Thymus (tissue), 14 donors: ENCODE results near the gene SLC25A40. TPM values are rescaled to one million over a fixed set of nuclear protein-coding genes. Genes with fewer than 3 reads are reported as not detected.
"Not testable (repeated sequence)": the region's sequence is repeated elsewhere in the genome, so short reads cannot be mapped to it uniquely, and the experiment has no call there.

Source experiments
- DNase-seq, 9 donors: peaks; one replicate each; pipeline ENCODE4 v3.0.0-alpha.2; 2013; ENCODE audit warnings: low spot score in 9 of 9, low read depth in 6 of 9, missing footprints in 1 of 9
- H3K27ac ChIP-seq, 2 donors: one replicate each; pipeline ENCODE4 v1.5.1; 2013; ENCODE audit warnings: control low read depth in 1 of 2, low read depth in 1 of 2, low read length in 1 of 2, mild to moderate bottlenecking in 1 of 2, moderate library complexity in 1 of 2
- H3K27me3 ChIP-seq, 2 donors: one replicate each; pipeline ENCODE4 v1.5.1; 2013; ENCODE audit warnings: low read length in 1 of 2; ENCODE audit not compliant: control insufficient read depth in 2 of 2, insufficient read depth in 1 of 2
- H3K36me3 ChIP-seq, 2 donors: one replicate each; pipeline ENCODE4 v1.5.1; 2013; ENCODE audit warnings: low read length in 1 of 2, mild to moderate bottlenecking in 1 of 2, moderate library complexity in 1 of 2; ENCODE audit not compliant: control insufficient read depth in 2 of 2, insufficient read depth in 2 of 2
- H3K4me1 ChIP-seq, 2 donors: one replicate each; pipeline ENCODE4 v1.5.1; 2013; ENCODE audit warnings: low read length in 2 of 2; ENCODE audit not compliant: control insufficient read depth in 2 of 2, insufficient read depth in 2 of 2
- H3K4me3 ChIP-seq, 2 donors: one replicate each; pipeline ENCODE4 v1.5.1; 2013; ENCODE audit warnings: low read length in 2 of 2, control low read depth in 1 of 2, mild to moderate bottlenecking in 1 of 2
- H3K9me3 ChIP-seq, 2 donors: one replicate each; pipeline ENCODE4 v1.5.1; 2013; ENCODE audit warnings: low read length in 1 of 2, mild to moderate bottlenecking in 1 of 2; ENCODE audit not compliant: control insufficient read depth in 2 of 2, insufficient read depth in 1 of 2
- WGBS: extraction: QIAGEN DNeasy Blood & Tissue Kit; methylation state at CpG from one replicate; pipeline ENCODE4 v1.1.7; 2013; 5-methylcytosine and 5-hydroxymethylcytosine counted together
- long read RNA-seq, 10 donors: transcript quantifications; one replicate each; lab custom pipeline, GENCODE V29; 2026
- polyA plus RNA-seq: library from polyadenylated mRNA; stranded (reverse); fragments of 200-250 nt; gene quantifications from one replicate; pipeline ENCODE4 v1.2.3, GENCODE V29; 2013
- total RNA-seq: library from RNA; stranded (reverse); fragments of 120-200 nt; gene quantifications from one replicate; pipeline ENCODE4 v1.2.4, GENCODE V29; 2013
- donor health status: healthy.

The SLC25A40 gene
- total RNA-seq (10.4 TPM), polyA plus RNA-seq (12.8 TPM)
- long read RNA-seq, donor 1, partial matches to known transcripts: 0 of 2 reads
- long read RNA-seq, donor 1, other reads (novel, unspliced or antisense): 0 of 2 reads
- long read RNA-seq, donor 2: 0 reads
- long read RNA-seq, donor 3, full-length matches to known transcripts: 7 of 13 reads
- long read RNA-seq, donor 3, partial matches to known transcripts: 6 of 13 reads
- long read RNA-seq, donor 3, other reads (novel, unspliced or antisense): 0 of 13 reads
- long read RNA-seq, donor 4, full-length matches to known transcripts: 3 of 9 reads
- long read RNA-seq, donor 4, partial matches to known transcripts: 0 of 9 reads
- long read RNA-seq, donor 4, other reads (novel, unspliced or antisense): 6 of 9 reads
- long read RNA-seq, donor 5, full-length matches to known transcripts: 7 of 15 reads
- long read RNA-seq, donor 5, partial matches to known transcripts: 8 of 15 reads
- long read RNA-seq, donor 5, other reads (novel, unspliced or antisense): 0 of 15 reads
- long read RNA-seq, donor 6, full-length matches to known transcripts: 8 of 16 reads
- long read RNA-seq, donor 6, partial matches to known transcripts: 8 of 16 reads
- long read RNA-seq, donor 6, other reads (novel, unspliced or antisense): 0 of 16 reads
- long read RNA-seq, donor 7, full-length matches to known transcripts: 3 of 8 reads
- long read RNA-seq, donor 7, partial matches to known transcripts: 5 of 8 reads
- long read RNA-seq, donor 7, other reads (novel, unspliced or antisense): 0 of 8 reads
- long read RNA-seq, donor 8, full-length matches to known transcripts: 1 of 1 reads
- long read RNA-seq, donor 8, partial matches to known transcripts: 0 of 1 reads
- long read RNA-seq, donor 8, other reads (novel, unspliced or antisense): 0 of 1 reads
- long read RNA-seq, donor 9, full-length matches to known transcripts: 6 of 6 reads
- long read RNA-seq, donor 9, partial matches to known transcripts: 0 of 6 reads
- long read RNA-seq, donor 9, other reads (novel, unspliced or antisense): 0 of 6 reads
- long read RNA-seq, donor 10, partial matches to known transcripts: 7 of 8 reads
- long read RNA-seq, donor 10, other reads (novel, unspliced or antisense): 0 of 8 reads

GRCh38 chr7:87876040-87876868 lies at the start of gene SLC25A40, which contains the start of gene DBF4:
Gene SLC25A40, minus strand, starts transcription at chr7:87876360. Its CDS starts 17,633 bp downstream, at chr7:87858727.
Gene DBF4, plus strand, starts transcription at chr7:87876493. Its CDS starts 240 bp downstream, at chr7:87876733.
- peak; percentile 72 to 96 (median 91) for DNase-seq

GRCh38 chr7:87922759-87923395 lies 46.7 kb upstream of the SLC25A40 start:
- not testable (repeated sequence) for DNase-seq, H3K9me3 ChIP-seq, H3K4me1 ChIP-seq, H3K27me3 ChIP-seq, H3K36me3 ChIP-seq, H3K4me3 ChIP-seq, H3K27ac ChIP-seq
- WGBS: 97% methylated on average over 8 of the region's 8 CpGs

More at GRCh38 chr7:87876040-87876868, at the start of gene SLC25A40, which contains the start of gene DBF4:
- H3K4me1 ChIP-seq: peaks cover 4 to 6% of the 10 kb centered on the region in 2 donors
- H3K27ac ChIP-seq: peak within 1 kb of the TSS; percentile 96 to 99
- peak within 1 kb of the TSS; percentile 91 to 93 for H3K4me3 ChIP-seq
- H3K36me3 ChIP-seq: peaks cover under 1 to 8% of the 10 kb centered on the region in 2 donors
- peaks cover 0 to 3% of the 10 kb centered on the region in 2 donors for H3K9me3 ChIP-seq
- WGBS: 3% methylated on average over 84 of the region's 84 CpGs
- H3K27me3 ChIP-seq: no peaks in the 10 kb centered on the region

DNA sequence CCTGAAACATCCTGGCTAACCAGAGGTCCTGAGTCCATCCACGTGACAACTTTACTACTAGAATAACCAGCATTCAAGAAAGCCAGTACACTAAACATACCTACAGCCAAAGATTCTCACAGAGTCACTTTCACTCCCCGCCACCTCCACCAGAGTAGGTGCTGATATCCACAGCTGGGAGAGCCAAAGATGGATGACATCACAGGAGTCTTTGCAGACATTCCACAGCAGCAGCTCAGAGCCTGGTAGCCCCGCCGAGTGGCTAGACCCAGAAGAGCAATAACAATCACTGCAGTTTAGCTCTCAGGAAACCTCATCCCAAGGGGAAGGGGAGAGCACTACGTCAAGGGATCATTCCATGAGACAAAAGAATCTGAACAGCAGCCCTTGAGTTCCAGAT lies 44.4 kb upstream of the SLC25A40 start:
- Histone ChIP-seq H3K27ac (no peak overlapping the region), H3K9me3 (no peaks in the 10 kb centered on the region), H3K4me1 (no peaks in the 10 kb centered on the region), H3K4me3 (no peak overlapping the region), H3K36me3 (no peaks in the 10 kb centered on the region), H3K27me3 (no peaks in the 10 kb centered on the region)
- DNase-seq: no peak
- 88% methylated on average over 5 of the region's 5 CpGs for WGBS

DNA sequence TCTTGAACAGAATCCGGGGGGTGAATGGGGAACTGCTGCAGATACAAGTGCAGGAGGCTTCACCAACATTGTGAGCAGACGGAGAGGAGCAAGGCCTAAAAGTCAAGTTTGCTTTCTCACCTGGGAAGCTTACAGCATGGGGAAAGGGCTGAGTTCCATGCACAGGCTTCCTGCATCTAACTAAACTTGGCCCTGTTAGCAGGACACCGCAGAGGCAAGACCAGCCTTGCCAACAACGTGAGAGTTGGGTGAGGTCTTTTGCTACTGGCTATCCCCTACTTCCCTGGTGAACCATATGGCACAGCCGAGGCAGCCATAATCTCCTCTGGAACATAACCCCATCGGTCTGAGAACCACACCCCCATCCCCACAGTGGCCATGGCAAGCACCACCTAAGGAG lies 43.7 kb upstream of the SLC25A40 start:
- Histone ChIP-seq H3K27ac (no peak overlapping the region), H3K4me1 (no peaks in the 10 kb centered on the region), H3K9me3 (no peaks in the 10 kb centered on the region), H3K4me3 (no peak overlapping the region), H3K27me3 (no peaks in the 10 kb centered on the region), H3K36me3 (no peaks in the 10 kb centered on the region)
- DNase-seq: no peak
- WGBS: 97% methylated on average over 6 of the region's 6 CpGs

DNA sequence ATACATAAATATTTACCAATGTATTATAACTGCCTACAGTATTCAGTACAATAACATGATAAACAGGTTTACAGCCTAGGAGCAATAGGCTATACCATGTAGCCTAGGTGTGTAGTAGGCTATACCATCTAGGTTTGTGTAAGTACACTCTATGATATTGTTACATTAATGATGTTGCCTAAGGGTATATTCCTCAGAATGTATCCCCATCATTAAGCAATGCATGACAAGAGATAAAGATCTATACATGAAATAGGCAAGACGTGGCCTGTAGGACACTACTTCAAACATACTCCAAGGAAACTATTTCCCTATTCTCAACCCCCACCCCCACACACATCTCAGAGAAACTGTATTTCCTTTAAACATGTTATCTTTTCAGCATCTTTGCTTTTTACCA lies 42.6 kb upstream of the SLC25A40 start:
- Histone ChIP-seq H3K36me3 (no peaks in the 10 kb centered on the region), H3K4me3 (no peak overlapping the region), H3K27ac (no peak overlapping the region), H3K4me1 (no peaks in the 10 kb centered on the region), H3K9me3 (no peaks in the 10 kb centered on the region), H3K27me3 (no peaks in the 10 kb centered on the region)
- no peak for DNase-seq
- 81% methylated on average over 1 of the region's 1 CpG for WGBS

DNA sequence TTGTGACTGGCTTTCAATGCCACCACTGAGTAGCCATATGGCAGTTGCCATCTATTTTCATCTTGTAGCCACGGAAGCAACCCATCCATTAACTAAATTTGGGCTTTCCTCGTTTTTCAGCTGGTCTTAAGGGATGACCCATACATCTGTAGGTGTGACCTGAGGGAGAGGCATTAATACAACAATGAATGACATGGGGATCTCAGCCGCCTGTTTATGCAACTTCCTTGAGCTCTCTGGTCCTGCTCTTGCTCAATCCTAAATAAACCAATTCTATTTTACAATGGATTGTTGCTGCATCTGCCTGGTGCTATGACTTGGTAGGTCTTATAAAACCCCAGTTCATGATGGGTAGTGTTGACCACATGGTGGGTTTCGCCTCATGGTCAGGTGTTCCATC lies 36.0 kb upstream of the SLC25A40 start:
- Histone ChIP-seq H3K4me3 (no peak overlapping the region), H3K4me1 (no peaks in the 10 kb centered on the region), H3K36me3 (peaks cover 0 to 9% of the 10 kb centered on the region in 2 donors), H3K27ac (no peak overlapping the region), H3K9me3 (no peaks in the 10 kb centered on the region), H3K27me3 (no peaks in the 10 kb centered on the region)
- 98% methylated on average over 4 of the region's 4 CpGs for WGBS
- DNase-seq: no peak

- over 99% methylated on average over 4 of the region's 4 CpGs for WGBS
- peaks cover 3 to 27% of the 10 kb centered on the region in 2 donors for H3K36me3 ChIP-seq
- not testable (repeated sequence) for H3K27me3 ChIP-seq, H3K27ac ChIP-seq, DNase-seq, H3K4me1 ChIP-seq, H3K9me3 ChIP-seq, H3K4me3 ChIP-seq
These were observed 32.7 kb upstream of the SLC25A40 start for GRCh38 chr7:87908814-87909213.
